ENCODE results near the gene NIPAL4. TPM values are rescaled to one million over a fixed set of nuclear protein-coding genes. Genes with fewer than 3 reads are reported as not detected.

NIPAL4 gene
- total and polyA plus RNA-seq, 2 donors (not counting 3 experiments of a cell fraction or from before 2014, with no cell fraction given) = not detected

GRCh38 chr5:157510682-157511081, 50.7 kb downstream of the NIPAL4 start:
- H3K4me2 ChIP-seq (ENCODE audit: insufficient read depth, low read length) = no peak overlapping the region
- no peak for FAIRE-seq

More at GRCh38 chr5:157510682-157511081, 50.7 kb downstream of the NIPAL4 start:
- Histone ChIP-seq H3K27ac (ENCODE audit: insufficient read depth, low read depth, low read length) (peak overlapping the region; percentile 83), H4K20me1 (replicated peaks; ENCODE audit: control insufficient read depth, extremely low read depth, insufficient read depth, low read length) (no peaks in the 10 kb centered on the region), H3K79me2 (ENCODE audit: control insufficient read depth, insufficient read depth, low read length) (no peaks in the 10 kb centered on the region), H3K9me3 (replicated peaks; ENCODE audit: control insufficient read depth, insufficient read depth, low read length) (no peaks in the 10 kb centered on the region), H3K27me3 (ENCODE audit: control insufficient read depth in 2 of 2, insufficient read depth in 2 of 2, low read length in 2 of 2) (no peaks in the 10 kb centered on the region), H3K9me1 (replicated peaks; ENCODE audit: control insufficient read depth, extremely low read depth, insufficient read depth, low read length) (no peaks in the 10 kb centered on the region), H3K4me3 (replicated peaks in 1 of 3; ENCODE audit: insufficient read depth in 1 of 3, low read depth in 1 of 3, low read length in 3 of 3) (no peak overlapping the region), H3K36me3 (ENCODE audit: control insufficient read depth in 2 of 2, extremely low read depth in 1 of 2, insufficient read depth in 2 of 2, low read length in 2 of 2) (peaks cover 0 to 3% of the 10 kb centered on the region in 2 experiments), H2AFZ (ENCODE audit: low read depth, low read length) (no peak overlapping the region), H3K4me1 (ENCODE audit: control insufficient read depth, extremely low read depth, insufficient read depth, low read length) (peaks cover 42% of the 10 kb centered on the region), H3K9ac (replicated peaks; ENCODE audit: extremely low read depth, insufficient read depth, low read length) (no peak overlapping the region)
- DNase-seq (ENCODE audit: low read depth, low spot score) = no peak
- dilution Hi-C loops (cut with MboI; ENCODE audit: extremely low pct_ligation_motif_present, low sequenced_read_pairs) (no loop called here), intact Hi-C loops (cut with micrococcal nuclease) (loop anchor here (1.0 to 5.0 kb wide), 4 partner anchors 54 to 162 kb away; partner anchors contain the start of genes C5orf52 and SOX30)
- BruUV-seq (replicated peaks) = no TSS peak
- POLR2A ChIA-PET = no interaction called here
- TF ChIP-seq POLR2A (IDR thresholded peaks at IDR 0.05; ENCODE audit: low read depth, low read length) = no peak
- TF ChIP-seq EZH2 (IDR thresholded peaks at IDR 0.05; ENCODE audit: borderline replicate concordance, low read depth, low read length, severe bottlenecking) = no peak
- TF ChIP-seq JUN (IDR thresholded peaks at IDR 0.05; ENCODE audit: borderline replicate concordance, insufficient read depth, insufficient read length, low read depth) = no peak
- no peak for TF ChIP-seq CTCF (IDR thresholded peaks at IDR 0.05; ENCODE audit: extremely low read depth in 1 of 2, insufficient read depth in 1 of 2, low read depth in 1 of 2, low read length in 2 of 2)
- TF ChIP-seq GATA2 (IDR thresholded peaks at IDR 0.05; ENCODE audit: insufficient read depth, insufficient read length, low read depth, low read length) = no peak
- no peak for TF ChIP-seq MYC (IDR thresholded peaks at IDR 0.05; ENCODE audit: low read depth, low read length)
- no peak for TF ChIP-seq POLR2AphosphoS5 (IDR thresholded peaks at IDR 0.05; ENCODE audit: insufficient read depth, low read depth, low read length)
- no peak for TF ChIP-seq MAX (IDR thresholded peaks at IDR 0.05; ENCODE audit: insufficient read depth, insufficient read length)
- TF ChIP-seq FOS (IDR thresholded peaks at IDR 0.05; ENCODE audit: borderline replicate concordance, insufficient read depth, low read length) = no peak
- CTCF ChIA-PET = no interaction called here

Data from endothelial cell of umbilical vein (primary cell).